SKM-1 treated with dmso at 0.1 percent for 144 hours (cell line): ENCODE data around the gene MESD.

Experiments
- DNase-seq: peaks from one replicate; lab custom pipeline; 2025; ENCODE audit not compliant: unreplicated experiment; lab: John Stamatoyannopoulos, UW

Gene MESD

DNA sequence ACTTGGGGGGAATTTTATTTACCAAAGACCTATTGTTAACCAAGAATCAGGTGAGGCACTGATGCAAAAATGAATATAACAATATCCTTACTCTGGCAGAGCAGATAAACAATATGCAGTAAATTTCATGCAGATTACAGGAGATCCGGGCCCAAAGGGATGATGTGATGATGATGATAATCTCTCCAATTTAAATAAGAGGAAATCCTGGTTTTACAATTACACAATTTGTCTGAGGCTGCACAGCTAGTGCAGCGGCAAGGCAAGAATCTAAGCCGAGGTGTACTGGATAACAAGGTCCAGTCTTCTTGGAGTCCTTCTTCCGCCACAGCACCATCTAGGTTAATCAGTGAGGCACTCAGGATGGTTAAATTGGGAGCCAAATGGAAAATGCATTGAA lies 2.4 kb upstream of the MESD start:
- DNase-seq = no peak

- DNase-seq = no peak
Measured at GRCh38 chr15:80991421-80991820, 1.8 kb upstream of the MESD start.

DNA sequence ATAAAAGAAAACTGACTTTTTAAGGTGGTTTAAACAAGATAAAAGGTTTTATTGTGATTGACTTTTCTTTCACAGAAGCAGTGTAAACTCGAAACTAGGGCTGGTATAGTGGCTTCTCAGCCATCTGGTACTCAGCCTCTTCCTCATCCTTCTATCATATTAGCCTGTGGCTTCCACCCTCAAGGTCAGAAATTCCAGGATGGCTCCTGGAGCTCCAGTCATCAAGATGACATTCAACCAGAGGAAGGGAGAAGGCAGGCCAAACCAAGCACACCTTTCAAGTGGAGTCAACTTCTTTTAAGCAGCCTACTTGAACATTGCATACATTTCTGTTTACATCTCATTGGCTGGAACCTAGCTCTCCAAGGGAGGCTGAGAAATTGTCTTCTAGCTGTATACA lies 1.3 kb upstream of the MESD start:
- DNase-seq = no peak

DNA sequence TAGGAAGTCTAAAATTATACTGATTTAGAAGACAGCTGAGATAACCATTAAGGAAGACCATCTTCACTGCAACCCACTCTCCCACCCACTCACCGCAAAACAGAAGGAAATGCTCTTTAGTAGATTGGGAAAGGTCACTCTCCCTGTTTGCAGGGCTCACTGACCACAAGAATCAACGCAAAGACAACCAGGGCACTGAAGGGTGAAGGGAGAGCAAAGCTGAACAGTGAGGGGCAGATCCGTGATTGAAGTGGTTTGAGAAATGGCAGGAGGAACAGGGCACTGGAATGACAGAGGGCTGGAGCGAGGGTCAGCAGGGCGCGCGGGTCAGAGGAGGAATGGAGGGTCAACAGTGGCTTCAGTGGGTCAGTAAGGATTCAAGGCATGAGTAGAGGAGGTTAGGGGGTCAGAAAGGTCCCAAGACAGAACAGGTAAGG lies 520 bp downstream of the MESD start:
- DNase-seq = peak; percentile 19

DNA sequence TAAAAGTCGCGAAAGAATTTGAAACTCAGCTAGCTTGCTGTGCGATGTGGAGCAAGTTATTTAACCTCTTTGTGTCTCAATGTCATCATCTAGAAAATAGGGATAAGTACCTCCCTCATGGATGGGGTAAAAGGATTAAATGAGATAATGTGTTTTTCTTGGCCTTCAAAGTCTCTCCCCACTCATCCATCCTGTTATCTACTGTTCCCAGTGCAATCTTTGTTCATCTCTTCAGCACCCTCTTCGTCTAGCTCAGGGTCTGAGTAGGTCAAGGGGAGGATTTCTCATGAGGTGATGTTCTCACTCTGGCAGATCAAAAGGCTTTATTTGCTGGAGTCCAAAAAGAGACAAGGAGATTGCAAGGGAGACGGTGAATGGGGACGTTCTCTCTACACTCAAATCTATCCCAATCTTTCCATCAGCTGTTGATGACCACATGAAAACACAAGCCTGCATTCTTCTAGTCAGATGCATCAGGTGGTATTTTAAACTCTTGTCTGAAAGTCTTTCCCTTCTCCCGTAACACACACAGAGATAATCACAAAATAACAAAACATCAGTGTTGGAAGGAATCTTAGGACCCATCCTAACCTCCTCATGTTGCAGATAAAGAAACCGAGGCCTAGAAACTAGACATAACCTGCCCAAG lies 1.3 kb downstream of the MESD start:
- DNase-seq = no peak

- no peak for DNase-seq
Measured at GRCh38 chr15:80986487-80986886, 3.1 kb downstream of the MESD start.

- DNase-seq = no peak
Measured at GRCh38 chr15:80985981-80986380, 3.6 kb downstream of the MESD start.

DNA sequence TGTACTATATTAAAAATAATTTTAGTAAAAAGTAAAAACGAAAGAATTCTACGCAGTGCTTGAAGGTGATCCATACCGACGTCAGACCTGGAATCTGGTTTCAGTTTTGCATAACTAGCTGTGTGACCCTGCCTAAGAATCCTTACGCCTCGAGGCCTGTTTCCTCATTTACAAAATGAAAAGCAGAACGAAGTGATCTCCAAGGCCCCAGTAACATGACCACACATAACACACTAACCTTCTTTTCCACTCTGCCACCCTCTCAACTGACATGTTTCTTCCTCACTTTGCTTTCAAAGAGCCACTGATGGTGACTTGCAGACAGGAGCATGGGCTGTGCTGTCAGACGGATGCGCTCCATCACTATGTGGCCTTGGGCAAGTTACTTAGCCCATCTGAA lies 4.8 kb downstream of the MESD start:
- peak; percentile 90 for DNase-seq

- DNase-seq = no peak
Measured at GRCh38 chr15:80982839-80983238, 6.8 kb downstream of the MESD start.

GRCh38 chr15:80982205-80982604 lies 7.4 kb downstream of the MESD start:
- no peak for DNase-seq

- no peak for DNase-seq
Measured at GRCh38 chr15:80979538-80980200, 9.9 kb downstream of the MESD start.

DNA sequence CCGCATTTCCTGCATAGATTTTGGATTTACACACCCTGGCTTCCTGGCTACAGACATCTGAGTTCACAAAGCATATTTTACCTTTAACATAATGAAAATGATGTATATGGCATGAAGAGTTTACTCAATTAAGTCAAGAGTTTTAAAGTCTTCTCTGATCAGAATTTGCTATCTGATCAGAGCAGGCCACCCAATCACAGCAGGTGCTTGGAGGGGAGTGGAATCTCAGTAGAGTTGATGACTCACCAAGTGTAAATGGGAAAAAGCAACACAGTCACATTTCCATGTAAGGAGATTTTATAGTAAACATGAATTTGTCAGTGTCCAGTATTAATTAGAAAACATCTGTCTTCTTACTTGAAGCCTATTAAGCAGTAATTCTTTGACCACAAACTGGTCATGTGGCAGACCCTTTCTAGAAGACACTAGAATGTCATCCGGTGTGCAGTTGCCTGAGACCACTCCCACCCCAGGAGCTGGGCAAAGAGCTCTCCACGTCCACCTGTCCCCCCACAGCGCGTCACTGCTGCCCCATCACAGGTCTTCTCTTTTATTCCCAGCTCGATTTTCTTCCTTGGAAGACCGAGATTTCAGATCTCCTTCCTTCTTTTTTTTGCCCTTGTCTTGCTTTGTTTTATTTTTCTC lies 10.8 kb downstream of the MESD start:
- DNase-seq = no peak

DNA sequence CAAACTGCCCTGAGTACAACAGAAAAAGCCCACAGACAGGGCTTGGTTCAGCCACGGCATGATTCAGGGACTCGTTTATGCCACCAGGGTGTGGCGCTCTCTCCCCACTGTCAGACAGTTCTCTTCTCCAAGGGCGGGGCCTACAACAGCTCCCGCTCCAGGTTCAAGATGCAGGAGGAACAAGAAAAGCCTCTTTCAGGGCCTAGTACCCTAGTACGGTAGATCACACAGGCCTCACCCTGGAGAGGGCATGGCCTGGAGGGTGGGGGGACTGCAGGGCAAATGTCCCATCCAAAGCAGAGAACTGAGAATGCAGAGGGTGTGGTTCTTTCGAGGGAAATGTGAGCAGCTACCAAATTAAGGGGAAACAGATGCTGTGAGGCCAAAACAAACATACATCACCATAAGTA lies 12.0 kb downstream of the MESD start:
- peak; percentile 79 for DNase-seq

- DNase-seq = no peak
Measured at GRCh38 chr15:80976851-80977250, 12.8 kb downstream of the MESD start.

- no peak for DNase-seq
Measured at GRCh38 chr15:80974914-80975313, 14.7 kb downstream of the MESD start.

DNA sequence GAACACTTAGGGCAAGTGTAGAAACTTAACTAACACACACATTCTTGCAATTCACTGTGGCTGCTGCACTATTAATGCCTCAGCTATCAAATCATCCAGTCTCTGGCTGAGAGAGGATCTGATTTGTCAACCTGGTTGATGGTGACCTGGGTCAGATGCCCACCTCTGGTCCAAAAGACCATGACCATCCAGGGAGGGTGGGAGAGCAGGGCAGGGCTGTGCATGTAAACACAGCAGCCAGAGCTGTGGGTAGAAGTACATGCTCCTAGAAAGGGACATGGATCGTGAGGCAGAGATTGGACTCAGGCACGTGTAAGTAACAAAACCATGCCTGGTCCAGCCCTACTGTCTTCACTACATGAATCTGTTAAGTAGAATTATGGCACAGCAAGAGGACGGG lies 17.3 kb downstream of the MESD start:
- no peak for DNase-seq

GRCh38 chr15:80971143-80971542 lies 18.5 kb downstream of the MESD start:
- no peak for DNase-seq

- DNase-seq = no peak
Measured at GRCh38 chr15:80970658-80971057, 19.0 kb downstream of the MESD start.

- peak; percentile 32 for DNase-seq
Measured at GRCh38 chr15:80970018-80970657, 19.5 kb downstream of the MESD start.

- DNase-seq = no peak
Measured at GRCh38 chr15:80969316-80969715, 20.3 kb downstream of the MESD start.

GRCh38 chr15:80967991-80968510 lies 21.6 kb downstream of the MESD start:
- DNase-seq = no peak

DNA sequence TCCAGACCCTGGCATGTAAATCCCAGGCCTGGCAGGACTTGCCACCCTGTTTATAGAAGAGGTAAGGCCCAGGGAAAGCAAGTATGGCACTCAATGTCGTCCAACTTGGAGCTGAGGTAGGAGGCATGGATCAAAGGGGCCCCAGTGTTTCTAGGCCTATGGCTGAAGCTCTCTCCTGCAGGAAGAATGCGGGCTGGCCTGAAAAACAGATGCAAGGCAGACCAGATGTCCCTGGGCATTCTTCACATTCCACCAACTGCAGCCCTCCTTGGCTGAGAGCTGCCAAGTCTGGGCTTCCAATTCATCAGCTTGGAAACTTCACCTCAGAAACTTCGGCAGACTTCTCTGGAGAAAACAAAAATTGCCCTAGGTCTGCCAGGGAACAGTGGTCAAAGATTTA lies 22.2 kb downstream of the MESD start:
- DNase-seq = no peak
